Mammary epithelial cell (primary cell): ENCODE measurements around the gene RET.

Experiments used
- EZH2 ChIP-seq: IDR thresholded peaks from 2 replicates; pipeline ENCODE4 v1.6.1; 2012; ENCODE audit warnings: low read length, inconsistent platforms, borderline replicate concordance
- TF ChIP-seq, protein P1 (sequence below), 2 donors: IDR thresholded peaks in 1 of 2; conservative IDR thresholded peaks in 1 of 2; 2 replicates each; pipeline ENCODE4 v1.5.1; 2011 to 2012; ENCODE audit warnings: inconsistent platforms in 2 of 2, low read length in 2 of 2, mild to moderate bottlenecking in 2 of 2, control low read depth in 1 of 2, low read depth in 1 of 2; ENCODE audit not compliant: insufficient read depth in 1 of 2; ENCODE audit errors: extremely low read depth in 1 of 2

DNA sequence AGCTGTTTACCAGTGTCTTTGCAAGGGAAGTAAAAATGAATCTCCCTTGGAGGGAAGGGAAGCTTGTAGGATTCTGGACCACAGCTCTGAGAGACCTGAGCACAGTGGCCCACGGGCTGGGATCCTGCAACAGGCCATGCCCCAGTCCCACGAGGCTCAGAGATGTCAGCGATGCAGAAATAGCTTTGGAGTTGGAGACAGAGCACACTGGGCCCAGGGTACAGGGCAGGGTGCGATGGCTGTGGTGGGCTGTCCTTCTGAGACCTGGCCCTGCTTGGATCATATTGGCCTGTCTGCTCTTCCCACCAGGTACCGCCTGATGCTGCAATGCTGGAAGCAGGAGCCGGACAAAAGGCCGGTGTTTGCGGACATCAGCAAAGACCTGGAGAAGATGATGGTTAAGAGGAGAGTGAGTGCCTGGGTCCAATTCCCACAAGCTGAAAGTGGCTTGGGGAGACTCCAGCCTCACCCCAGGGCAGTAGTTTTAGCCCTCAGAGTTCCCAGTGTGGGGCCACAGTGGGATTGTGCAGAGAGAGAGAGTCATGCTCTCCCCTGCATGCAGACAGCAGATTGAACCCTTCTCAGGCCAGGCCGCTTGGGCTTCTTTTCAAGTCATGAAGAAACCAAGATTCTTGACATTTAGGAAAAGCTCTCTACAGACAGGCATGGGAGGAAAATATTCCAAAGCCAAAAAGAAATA is 47.9 kb downstream of the RET start:
- TF ChIP-seq, protein P1, sequence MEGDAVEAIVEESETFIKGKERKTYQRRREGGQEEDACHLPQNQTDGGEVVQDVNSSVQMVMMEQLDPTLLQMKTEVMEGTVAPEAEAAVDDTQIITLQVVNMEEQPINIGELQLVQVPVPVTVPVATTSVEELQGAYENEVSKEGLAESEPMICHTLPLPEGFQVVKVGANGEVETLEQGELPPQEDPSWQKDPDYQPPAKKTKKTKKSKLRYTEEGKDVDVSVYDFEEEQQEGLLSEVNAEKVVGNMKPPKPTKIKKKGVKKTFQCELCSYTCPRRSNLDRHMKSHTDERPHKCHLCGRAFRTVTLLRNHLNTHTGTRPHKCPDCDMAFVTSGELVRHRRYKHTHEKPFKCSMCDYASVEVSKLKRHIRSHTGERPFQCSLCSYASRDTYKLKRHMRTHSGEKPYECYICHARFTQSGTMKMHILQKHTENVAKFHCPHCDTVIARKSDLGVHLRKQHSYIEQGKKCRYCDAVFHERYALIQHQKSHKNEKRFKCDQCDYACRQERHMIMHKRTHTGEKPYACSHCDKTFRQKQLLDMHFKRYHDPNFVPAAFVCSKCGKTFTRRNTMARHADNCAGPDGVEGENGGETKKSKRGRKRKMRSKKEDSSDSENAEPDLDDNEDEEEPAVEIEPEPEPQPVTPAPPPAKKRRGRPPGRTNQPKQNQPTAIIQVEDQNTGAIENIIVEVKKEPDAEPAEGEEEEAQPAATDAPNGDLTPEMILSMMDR (conservative IDR thresholded peaks at IDR 0.05 in 1 of 2, IDR thresholded peaks at IDR 0.05 in 1 of 2; ENCODE audit: extremely low read depth in 1 of 2, insufficient read depth in 1 of 2, low read depth in 1 of 2, low read length in 2 of 2): no peak
- TF ChIP-seq EZH2: no peak
